WTC11 (cell line): ENCODE results near the gene FGD5. TPM values are rescaled to one million over a fixed set of nuclear protein-coding genes. Genes with fewer than 3 reads are reported as not detected.

Experiments
- ATAC-seq: fragments of 200-7000 bp; cut with Tn5 transposase; 2 replicates; pipeline ENCODE4 v1.10.0; 2021; ENCODE audit warnings: mild to moderate bottlenecking, moderate library complexity
- CTCF ChIA-PET: fragments of 300-600 bp; sonication (Branson Sonifier 250); formaldehyde crosslinking; loops from one replicate; lab custom pipeline; 2021; ENCODE audit warnings: antibody characterized with exemption; lab: Charles Lee
- POLR2A ChIA-PET: fragments of 350-600 bp; sonication (Branson Sonifier 250); formaldehyde crosslinking; loops from one replicate; lab custom pipeline; 2021; ENCODE audit warnings: antibody characterized with exemption; lab: Charles Lee
- DNase-seq: peaks from one replicate; pipeline ENCODE4 v3.0.0; 2021; ENCODE audit warnings: low spot score
- H3K27ac Mint-ChIP-seq: 2 replicates; pipeline ENCODE4 v1.8.0; 2021; ENCODE audit warnings: mixed read lengths
- H3K27me3 Mint-ChIP-seq: 2 replicates; pipeline ENCODE4 v1.8.0; 2021; ENCODE audit warnings: low read depth, mild to moderate bottlenecking, moderate library complexity, mixed read lengths
- H3K36me3 Mint-ChIP-seq: 2 replicates; pipeline ENCODE4 v1.8.0; 2021; ENCODE audit warnings: mixed read lengths
- H3K4me1 Mint-ChIP-seq: 2 replicates; pipeline ENCODE4 v1.8.0; 2022; ENCODE audit warnings: mixed read lengths
- H3K4me3 Mint-ChIP-seq: 2 replicates; pipeline ENCODE4 v1.8.0; 2021; ENCODE audit warnings: mild to moderate bottlenecking, moderate library complexity, mixed read lengths
- H3K9me3 Mint-ChIP-seq: 2 replicates; pipeline ENCODE4 v1.8.0; 2021; ENCODE audit warnings: mixed read lengths
- ELF4 ChIP-seq: sonication (generic); formaldehyde crosslinking; IDR thresholded peaks from 2 replicates; pipeline ENCODE4 v1.8.1; 2022; ENCODE audit warnings: low read depth, mild to moderate bottlenecking, moderate library complexity, missing genetic modification reagents
- FOXJ3 ChIP-seq: sonication (generic); formaldehyde crosslinking; IDR thresholded peaks from 2 replicates; pipeline ENCODE4 v1.9.0; 2021; ENCODE audit warnings: missing genetic modification reagents, mild to moderate bottlenecking, borderline replicate concordance
- FOXP4 ChIP-seq: sonication (generic); formaldehyde crosslinking; IDR thresholded peaks from 2 replicates; pipeline ENCODE4 v1.8.0; 2022; ENCODE audit warnings: mild to moderate bottlenecking, missing genetic modification reagents
- GTF2I ChIP-seq: fragments of 250-450 bp; sonication (Bioruptor Pico); conservative IDR thresholded peaks from 2 replicates; pipeline ENCODE4 v1.4.0; 2021; ENCODE audit warnings: mild to moderate bottlenecking
- HMGA2 ChIP-seq: fragments of 250-450 bp; sonication (Bioruptor Pico); IDR thresholded peaks from 2 replicates; pipeline ENCODE4 v1.4.0; 2021; ENCODE audit warnings: mild to moderate bottlenecking, moderate library complexity
- IRF2 ChIP-seq: sonication (generic); formaldehyde crosslinking; IDR thresholded peaks from 2 replicates; pipeline ENCODE4 v1.8.0; 2022; ENCODE audit warnings: low read depth, missing genetic modification reagents, borderline replicate concordance
- MLX ChIP-seq: sonication (generic); formaldehyde crosslinking; IDR thresholded peaks from 2 replicates; pipeline ENCODE4 v1.8.1; 2023; ENCODE audit warnings: mild to moderate bottlenecking, missing genetic modification reagents, moderate library complexity
- NFATC4 ChIP-seq: fragments of 250-450 bp; sonication (Bioruptor Pico); IDR thresholded peaks from 2 replicates; pipeline ENCODE4 v1.9.0; 2021; ENCODE audit warnings: mild to moderate bottlenecking
- RELA ChIP-seq: sonication (generic); formaldehyde crosslinking; IDR thresholded peaks from 2 replicates; pipeline ENCODE4 v1.8.1; 2022; ENCODE audit warnings: missing genetic modification reagents, mild to moderate bottlenecking, borderline replicate concordance
- SMAD3 ChIP-seq: sonication (generic); formaldehyde crosslinking; IDR thresholded peaks from 2 replicates; pipeline ENCODE4 v1.8.0; 2022; ENCODE audit warnings: missing genetic modification reagents, mild to moderate bottlenecking, borderline replicate concordance
- SP1 ChIP-seq: sonication (generic); formaldehyde crosslinking; conservative IDR thresholded peaks from 2 replicates; pipeline ENCODE4 v1.8.1; 2022; ENCODE audit warnings: missing genetic modification reagents
- TEAD1 ChIP-seq: sonication (generic); formaldehyde crosslinking; IDR thresholded peaks from 2 replicates; pipeline ENCODE4 v1.8.0; 2022; ENCODE audit warnings: mild to moderate bottlenecking, missing genetic modification reagents
- ZNF138 ChIP-seq: sonication (generic); formaldehyde crosslinking; conservative IDR thresholded peaks from 2 replicates; pipeline ENCODE4 v1.8.1; 2022; ENCODE audit warnings: mild to moderate bottlenecking, moderate library complexity, missing genetic modification reagents
- ZNF317 ChIP-seq: sonication (generic); formaldehyde crosslinking; IDR thresholded peaks from 2 replicates; pipeline ENCODE4 v1.8.1; 2023; ENCODE audit warnings: low read depth, mild to moderate bottlenecking, moderate library complexity, missing genetic modification reagents, borderline replicate concordance
- ZNF416 ChIP-seq: fragments of 250-450 bp; sonication (Bioruptor Pico); IDR thresholded peaks from 2 replicates; pipeline ENCODE4 v1.9.0; 2021; ENCODE audit warnings: mild to moderate bottlenecking, inconsistent platforms
- ZNF512 ChIP-seq: sonication (generic); formaldehyde crosslinking; IDR thresholded peaks from 2 replicates; pipeline ENCODE4 v1.8.1; 2022; ENCODE audit warnings: missing genetic modification reagents, borderline replicate concordance
- total RNA-seq: library from RNA; stranded (reverse); gene quantifications from 3 replicates; pipeline ENCODE4 v1.2.3, GENCODE V29; 2021
- TF ChIP-seq, protein P1 (sequence below): sonication (generic); formaldehyde crosslinking; IDR thresholded peaks from 2 replicates; pipeline ENCODE4 v1.8.0; 2022; ENCODE audit warnings: mild to moderate bottlenecking, missing genetic modification reagents
- TF ChIP-seq, protein P2 (sequence below): fragments of 250-450 bp; sonication (Bioruptor Pico); conservative IDR thresholded peaks from 2 replicates; pipeline ENCODE4 v1.9.0; 2021; ENCODE audit warnings: mild to moderate bottlenecking
- TF ChIP-seq, protein P3 (sequence below): sonication (generic); formaldehyde crosslinking; IDR thresholded peaks from 2 replicates; pipeline ENCODE4 v1.8.1; 2023; ENCODE audit warnings: mild to moderate bottlenecking, moderate library complexity, missing genetic modification reagents

The FGD5 gene
- total RNA-seq, 1 experiment from 2014 or later = 18.3 TPM

GRCh38 chr3:14793126-14793857, 25.5 kb upstream of the FGD5 start:
- H3K27me3 Mint-ChIP-seq = no peaks in the 10 kb centered on the region
- no peak for TF ChIP-seq HMGA2 (CRISPR knock-in tag)
- no peak for TF ChIP-seq GTF2I
- TF ChIP-seq NFATC4 (CRISPR knock-in tag) = no peak
- no peak for TF ChIP-seq SMAD3
- TF ChIP-seq, all 79 proteins: peak for 0
- Mint-ChIP-seq H3K9me3 (no peaks in the 10 kb centered on the region), H3K4me1 (peaks cover 18% of the 10 kb centered on the region), H3K27ac (0 out of 2 replicates have a peak overlapping the region, but pooled peaks have one; percentile 15), H3K36me3 (no peaks in the 10 kb centered on the region), H3K4me3 (no peak overlapping the region)
- no peak for ATAC-seq
- no peak for DNase-seq
- ChIA-PET POLR2A (interaction anchor here (0.6 kb wide), 1 partner anchor 1056 kb away, joined by 4 read pairs; no protein-coding TSS in a partner anchor), CTCF (interaction anchor here (0.8 to 6.9 kb wide), 9 partner anchors 9 to 142 kb away, joined by 3 to 74 read pairs (median 6); partner anchors contain the start of gene CCDC174)

- no peaks in the 10 kb centered on the region for H3K36me3 Mint-ChIP-seq
- ChIA-PET POLR2A (no interaction called here), CTCF (interaction anchor here (0.8 to 6.9 kb wide), 7 partner anchors 8 to 131 kb away, joined by 3 to 74 read pairs (median 19); no protein-coding TSS in a partner anchor)
- ATAC-seq = no peak
- no peak for TF ChIP-seq FOXJ3 (CRISPR knock-in tag)
- 0 out of 2 replicates have a peak, but pooled peaks have one; percentile 56 for TF ChIP-seq GTF2I
- peaks cover 18% of the 10 kb centered on the region for H3K4me1 Mint-ChIP-seq
- H3K4me3 Mint-ChIP-seq = no peak overlapping the region
- no peaks in the 10 kb centered on the region for H3K27me3 Mint-ChIP-seq
- H3K9me3 Mint-ChIP-seq = no peaks in the 10 kb centered on the region
- H3K27ac Mint-ChIP-seq = no peak overlapping the region
- no peak for DNase-seq
Measured at GRCh38 chr3:14793858-14794234, 24.9 kb upstream of the FGD5 start.

DNA sequence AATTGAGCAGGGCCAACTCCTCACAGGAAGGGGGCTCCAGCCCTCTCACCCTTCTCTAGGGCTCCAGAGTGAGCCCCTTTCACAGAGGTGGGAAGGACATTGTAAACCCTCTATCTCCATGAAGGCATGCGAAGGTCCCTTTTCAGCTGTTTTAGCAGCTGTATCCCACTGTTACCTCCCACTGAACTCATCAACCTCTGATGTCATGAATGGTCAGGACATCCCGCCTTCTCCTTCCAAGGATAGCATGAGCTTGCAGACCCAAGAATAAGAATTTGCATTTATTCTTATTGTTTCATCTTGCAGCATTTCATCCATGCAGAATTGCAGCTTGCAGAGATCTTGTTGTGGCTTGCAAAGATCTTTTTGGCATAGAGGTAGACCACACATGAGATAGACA, 24.3 kb upstream of the FGD5 start:
- no peak for DNase-seq
- ChIA-PET CTCF (interaction anchor here (5.7 to 6.9 kb wide), 2 partner anchors 13 to 127 kb away, joined by 51 to 74 read pairs; no protein-coding TSS in a partner anchor), POLR2A (no interaction called here)

GRCh38 chr3:14795996-14796395, 22.8 kb upstream of the FGD5 start:
- peaks cover 4% of the 10 kb centered on the region; the same call in 1 of the 2 replicates for H3K27me3 Mint-ChIP-seq
- CTCF ChIA-PET = interaction anchor here (0.6 to 2.0 kb wide), 5 partner anchors 15 to 125 kb away, joined by 3 to 10 read pairs (median 4); no protein-coding TSS in a partner anchor
- no peak for ATAC-seq
- POLR2A ChIA-PET = interaction anchor here (0.7 kb wide), 1 partner anchor 51 kb away, joined by 3 read pairs; no protein-coding TSS in a partner anchor
- H3K4me1 Mint-ChIP-seq = peaks cover 18% of the 10 kb centered on the region
- no peaks in the 10 kb centered on the region for H3K36me3 Mint-ChIP-seq
- no peak overlapping the region for H3K4me3 Mint-ChIP-seq
- no peak for DNase-seq
- no peak overlapping the region for H3K27ac Mint-ChIP-seq
- peaks cover 10% of the 10 kb centered on the region for H3K9me3 Mint-ChIP-seq
- TF ChIP-seq, protein P1, sequence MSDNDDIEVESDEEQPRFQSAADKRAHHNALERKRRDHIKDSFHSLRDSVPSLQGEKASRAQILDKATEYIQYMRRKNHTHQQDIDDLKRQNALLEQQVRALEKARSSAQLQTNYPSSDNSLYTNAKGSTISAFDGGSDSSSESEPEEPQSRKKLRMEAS (CRISPR knock-in tag) = no peak
- no peak for TF ChIP-seq IRF2 (CRISPR knock-in tag)
- TF ChIP-seq ZNF416 = no peak
- no peak for TF ChIP-seq RELA (CRISPR knock-in tag)
- TF ChIP-seq ZNF512 = no peak
- TF ChIP-seq TEAD1 (CRISPR knock-in tag) = no peak
- no peak for TF ChIP-seq ZNF138 (CRISPR knock-in tag)
- no peak for TF ChIP-seq FOXP4
- TF ChIP-seq MLX (CRISPR knock-in tag) = no peak
- TF ChIP-seq, protein P2, sequence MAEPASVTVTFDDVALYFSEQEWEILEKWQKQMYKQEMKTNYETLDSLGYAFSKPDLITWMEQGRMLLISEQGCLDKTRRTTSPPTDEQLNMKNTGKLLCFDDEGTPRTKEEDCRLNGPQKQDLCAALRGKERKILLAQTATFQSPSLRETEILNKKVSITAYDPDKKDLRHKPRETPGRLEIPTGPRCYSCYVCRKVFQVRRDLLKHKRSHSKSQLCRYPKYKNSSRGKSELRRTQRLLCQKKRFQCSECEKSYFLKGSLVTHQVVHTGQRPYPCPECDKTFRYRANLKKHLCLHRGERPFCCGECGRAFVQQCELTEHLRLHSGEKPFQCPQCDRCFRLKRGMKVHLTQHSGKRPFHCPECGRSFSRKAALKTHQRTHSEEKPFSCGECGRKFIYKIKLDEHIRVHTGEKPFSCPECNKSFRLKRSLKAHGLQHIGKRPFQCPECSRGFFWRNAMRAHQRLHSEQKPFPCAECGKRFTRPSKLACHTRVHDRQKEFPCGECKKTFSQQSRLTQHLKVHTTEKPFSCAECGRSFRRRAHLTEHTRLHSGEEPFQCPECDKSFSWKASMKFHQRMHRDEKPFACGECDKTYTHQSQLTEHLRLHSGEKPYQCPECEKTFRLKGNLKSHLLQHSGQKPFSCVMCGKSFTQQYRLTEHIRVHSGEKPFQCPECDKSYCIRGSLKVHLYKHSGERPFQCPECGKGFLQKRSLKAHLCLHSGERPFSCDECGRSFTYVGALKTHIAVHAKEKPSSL = no peak
- TF ChIP-seq, protein P3, sequence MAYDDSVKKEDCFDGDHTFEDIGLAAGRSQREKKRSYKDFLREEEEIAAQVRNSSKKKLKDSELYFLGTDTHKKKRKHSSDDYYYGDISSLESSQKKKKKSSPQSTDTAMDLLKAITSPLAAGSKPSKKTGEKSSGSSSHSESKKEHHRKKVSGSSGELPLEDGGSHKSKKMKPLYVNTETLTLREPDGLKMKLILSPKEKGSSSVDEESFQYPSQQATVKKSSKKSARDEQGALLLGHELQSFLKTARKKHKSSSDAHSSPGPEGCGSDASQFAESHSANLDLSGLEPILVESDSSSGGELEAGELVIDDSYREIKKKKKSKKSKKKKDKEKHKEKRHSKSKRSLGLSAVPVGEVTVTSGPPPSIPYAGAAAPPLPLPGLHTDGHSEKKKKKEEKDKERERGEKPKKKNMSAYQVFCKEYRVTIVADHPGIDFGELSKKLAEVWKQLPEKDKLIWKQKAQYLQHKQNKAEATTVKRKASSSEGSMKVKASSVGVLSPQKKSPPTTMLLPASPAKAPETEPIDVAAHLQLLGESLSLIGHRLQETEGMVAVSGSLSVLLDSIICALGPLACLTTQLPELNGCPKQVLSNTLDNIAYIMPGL = no peak

More for the DNA sequence above, 24.3 kb upstream of the FGD5 start:
- H3K4me3 Mint-ChIP-seq = no peak overlapping the region
- H3K9me3 Mint-ChIP-seq = peaks cover 5% of the 10 kb centered on the region
- H3K27ac Mint-ChIP-seq = no peak overlapping the region
- ATAC-seq = no peak
- no peaks in the 10 kb centered on the region for H3K36me3 Mint-ChIP-seq
- TF ChIP-seq SP1 (no peak), ELF4 (CRISPR knock-in tag) (no peak), ZNF317 (no peak), IRF2 (CRISPR knock-in tag) (no peak)
- H3K4me1 Mint-ChIP-seq = peaks cover 18% of the 10 kb centered on the region
- peaks cover 4% of the 10 kb centered on the region; the same call in 1 of the 2 replicates for H3K27me3 Mint-ChIP-seq
